HEK293 (cell line): ENCODE results near the gene LGALS4.
A peak's percentile ranks its signal among the peaks of the same experiment; 100 is the strongest.

Experiments
- GFI1B ChIP-seq: fragments of 450-650 bp; formaldehyde crosslinking; IDR thresholded peaks from 2 replicates; pipeline ENCODE4 v1.5.1; 2016; ENCODE audit warnings: missing biosample characterization, missing genetic modification characterization
- GLIS1 ChIP-seq: fragments of 450-650 bp; formaldehyde crosslinking; IDR thresholded peaks from 2 replicates; pipeline ENCODE4 v1.5.1; 2016; ENCODE audit warnings: missing biosample characterization, missing genetic modification characterization
- HOXC10 ChIP-seq: sonication (generic); formaldehyde crosslinking; IDR thresholded peaks from 2 replicates; pipeline ENCODE4 v1.8.1; 2023; ENCODE audit warnings: mild to moderate bottlenecking, missing genetic modification reagents
- MYNN ChIP-seq: fragments of 450-650 bp; formaldehyde crosslinking; IDR thresholded peaks from 2 replicates; pipeline ENCODE4 v1.5.1; 2016; ENCODE audit warnings: missing biosample characterization, missing genetic modification characterization, borderline replicate concordance
- OVOL3 ChIP-seq: fragments of 450-650 bp; formaldehyde crosslinking; IDR thresholded peaks from 2 replicates; pipeline ENCODE4 v1.5.1; 2016; ENCODE audit warnings: missing biosample characterization, missing genetic modification characterization
- REST ChIP-seq: fragments of 450-650 bp; formaldehyde crosslinking; IDR thresholded peaks from 2 replicates; pipeline ENCODE4 v1.5.1; 2016; ENCODE audit warnings: missing biosample characterization, missing genetic modification characterization
- SP3 ChIP-seq: fragments of 450-650 bp; formaldehyde crosslinking; IDR thresholded peaks from 2 replicates; pipeline ENCODE4 v1.5.1; 2016; ENCODE audit warnings: missing biosample characterization, missing genetic modification characterization
- TRIM28 ChIP-seq: IDR thresholded peaks from 2 replicates; pipeline ENCODE4 v1.6.1; 2011; ENCODE audit warnings: low read length, control low read depth, borderline replicate concordance
- WT1 ChIP-seq: fragments of 450-650 bp; formaldehyde crosslinking; IDR thresholded peaks from 2 replicates; pipeline ENCODE4 v1.5.1; 2016; ENCODE audit warnings: missing biosample characterization, missing genetic modification characterization
- ZNF248 ChIP-seq: fragments of 450-650 bp; formaldehyde crosslinking; IDR thresholded peaks from 2 replicates; pipeline ENCODE4 v1.5.1; 2017; ENCODE audit warnings: missing biosample characterization, missing genetic modification characterization
- ZNF274 ChIP-seq, 2 experiments: fragments of 200-500 bp in 1 of 2; fragments of 450-650 bp in 1 of 2; sonication (Bioruptor generic) in 1 of 2; formaldehyde crosslinking in 1 of 2; IDR thresholded peaks; 2 replicates each; pipeline versions ENCODE4 v1.5.1 to v1.6.1; 2014 to 2016; ENCODE audit warnings: borderline replicate concordance in 1 of 2, inconsistent platforms in 1 of 2, low read length in 1 of 2, missing biosample characterization in 1 of 2, missing genetic modification characterization in 1 of 2
- ZNF292 ChIP-seq: fragments of 450-650 bp; formaldehyde crosslinking; IDR thresholded peaks from 2 replicates; pipeline ENCODE4 v1.5.1; 2016; ENCODE audit warnings: low read depth, missing biosample characterization, missing genetic modification characterization, borderline replicate concordance
- ZNF341 ChIP-seq: fragments of 450-650 bp; formaldehyde crosslinking; IDR thresholded peaks from 2 replicates; pipeline ENCODE4; 2016; ENCODE audit warnings: low read depth, missing biosample characterization, missing genetic modification characterization
- ZNF366 ChIP-seq: fragments of 450-650 bp; formaldehyde crosslinking; conservative IDR thresholded peaks from 2 replicates; pipeline ENCODE4 v1.5.1; 2016; ENCODE audit warnings: missing biosample characterization, missing genetic modification characterization
- ZNF37A ChIP-seq: fragments of 450-650 bp; IDR thresholded peaks from 2 replicates; pipeline ENCODE4 v1.5.1; 2018; ENCODE audit warnings: missing biosample characterization, missing genetic modification characterization
- ZNF423 ChIP-seq: fragments of 450-650 bp; formaldehyde crosslinking; IDR thresholded peaks from 2 replicates; pipeline ENCODE4 v1.5.1; 2016; ENCODE audit warnings: missing biosample characterization, missing genetic modification characterization
- ZNF513 ChIP-seq: fragments of 450-650 bp; IDR thresholded peaks from 2 replicates; pipeline ENCODE4 v1.5.1; 2018; ENCODE audit warnings: missing biosample characterization, missing genetic modification characterization
- ZNF529 ChIP-seq: fragments of 450-650 bp; formaldehyde crosslinking; IDR thresholded peaks from 2 replicates; pipeline ENCODE4 v1.5.1; 2017; ENCODE audit warnings: missing genetic modification characterization, missing biosample characterization; ENCODE audit not compliant: insufficient replicate concordance
- ZNF558 ChIP-seq: fragments of 450-650 bp; formaldehyde crosslinking; IDR thresholded peaks from 2 replicates; pipeline ENCODE4 v1.5.1; 2016; ENCODE audit warnings: missing biosample characterization, missing genetic modification characterization
- ZNF639 ChIP-seq: fragments of 450-650 bp; formaldehyde crosslinking; IDR thresholded peaks from 2 replicates; pipeline ENCODE4 v1.5.1; 2016; ENCODE audit warnings: missing biosample characterization, missing genetic modification characterization
- ZNF747 ChIP-seq: fragments of 450-650 bp; formaldehyde crosslinking; IDR thresholded peaks from 2 replicates; pipeline ENCODE4 v1.5.1; 2016; ENCODE audit warnings: missing biosample characterization, missing genetic modification characterization
- TF ChIP-seq, protein P1 (sequence below): fragments of 450-650 bp; formaldehyde crosslinking; conservative IDR thresholded peaks from 2 replicates; pipeline ENCODE4 v1.5.1; 2016; ENCODE audit warnings: low read depth, missing biosample characterization, missing genetic modification characterization
- TF ChIP-seq, protein P2 (sequence below): fragments of 450-650 bp; formaldehyde crosslinking; conservative IDR thresholded peaks from 2 replicates; pipeline ENCODE4 v1.5.1; 2016; ENCODE audit warnings: low read depth, missing biosample characterization, missing genetic modification characterization

The LGALS4 gene

GRCh38 chr19:38766276-38767047 lies 46.3 kb downstream of the LGALS4 start (continued):
- TF ChIP-seq REST (peak; percentile 85), ZNF423 (tag by site-specific recombination) (no peak), ZNF513 (no peak), WT1 (tag by site-specific recombination) (0 out of 2 replicates have a peak, but pooled peaks have one; percentile 15), ZNF639 (tag by site-specific recombination) (0 out of 2 replicates have a peak, but pooled peaks have one; percentile 54), ZNF37A (no peak), ZNF248 (tag by site-specific recombination) (no peak), HOXC10 (CRISPR knock-in tag) (no peak), ZNF366 (tag by site-specific recombination) (peak; percentile 55), ZNF558 (tag by site-specific recombination) (peak; percentile 94), GFI1B (tag by site-specific recombination) (peak; percentile 57; the same call in 1 of the 2 replicates), ZNF274 (IDR thresholded peaks at IDR 0.05; ENCODE audit: low read length) (no peak), ZNF274 (tag by site-specific recombination; IDR thresholded peaks at IDR 0.05; ENCODE audit: borderline replicate concordance) (no peak), SP3 (tag by site-specific recombination) (peak; percentile 39; the same call in 1 of the 2 replicates), GLIS1 (tag by site-specific recombination) (peak; percentile 11; the same call in 1 of the 2 replicates), ZNF747 (tag by site-specific recombination) (no peak), ZNF341 (peak; percentile 36), MYNN (peak; percentile 60; the same call in 1 of the 2 replicates), OVOL3 (tag by site-specific recombination) (0 out of 2 replicates have a peak, but pooled peaks have one; percentile 55), ZNF529 (tag by site-specific recombination) (peak; percentile 81), ZNF292 (tag by site-specific recombination) (peak; percentile 90), TRIM28 (no peak)
- TF ChIP-seq, protein P1, sequence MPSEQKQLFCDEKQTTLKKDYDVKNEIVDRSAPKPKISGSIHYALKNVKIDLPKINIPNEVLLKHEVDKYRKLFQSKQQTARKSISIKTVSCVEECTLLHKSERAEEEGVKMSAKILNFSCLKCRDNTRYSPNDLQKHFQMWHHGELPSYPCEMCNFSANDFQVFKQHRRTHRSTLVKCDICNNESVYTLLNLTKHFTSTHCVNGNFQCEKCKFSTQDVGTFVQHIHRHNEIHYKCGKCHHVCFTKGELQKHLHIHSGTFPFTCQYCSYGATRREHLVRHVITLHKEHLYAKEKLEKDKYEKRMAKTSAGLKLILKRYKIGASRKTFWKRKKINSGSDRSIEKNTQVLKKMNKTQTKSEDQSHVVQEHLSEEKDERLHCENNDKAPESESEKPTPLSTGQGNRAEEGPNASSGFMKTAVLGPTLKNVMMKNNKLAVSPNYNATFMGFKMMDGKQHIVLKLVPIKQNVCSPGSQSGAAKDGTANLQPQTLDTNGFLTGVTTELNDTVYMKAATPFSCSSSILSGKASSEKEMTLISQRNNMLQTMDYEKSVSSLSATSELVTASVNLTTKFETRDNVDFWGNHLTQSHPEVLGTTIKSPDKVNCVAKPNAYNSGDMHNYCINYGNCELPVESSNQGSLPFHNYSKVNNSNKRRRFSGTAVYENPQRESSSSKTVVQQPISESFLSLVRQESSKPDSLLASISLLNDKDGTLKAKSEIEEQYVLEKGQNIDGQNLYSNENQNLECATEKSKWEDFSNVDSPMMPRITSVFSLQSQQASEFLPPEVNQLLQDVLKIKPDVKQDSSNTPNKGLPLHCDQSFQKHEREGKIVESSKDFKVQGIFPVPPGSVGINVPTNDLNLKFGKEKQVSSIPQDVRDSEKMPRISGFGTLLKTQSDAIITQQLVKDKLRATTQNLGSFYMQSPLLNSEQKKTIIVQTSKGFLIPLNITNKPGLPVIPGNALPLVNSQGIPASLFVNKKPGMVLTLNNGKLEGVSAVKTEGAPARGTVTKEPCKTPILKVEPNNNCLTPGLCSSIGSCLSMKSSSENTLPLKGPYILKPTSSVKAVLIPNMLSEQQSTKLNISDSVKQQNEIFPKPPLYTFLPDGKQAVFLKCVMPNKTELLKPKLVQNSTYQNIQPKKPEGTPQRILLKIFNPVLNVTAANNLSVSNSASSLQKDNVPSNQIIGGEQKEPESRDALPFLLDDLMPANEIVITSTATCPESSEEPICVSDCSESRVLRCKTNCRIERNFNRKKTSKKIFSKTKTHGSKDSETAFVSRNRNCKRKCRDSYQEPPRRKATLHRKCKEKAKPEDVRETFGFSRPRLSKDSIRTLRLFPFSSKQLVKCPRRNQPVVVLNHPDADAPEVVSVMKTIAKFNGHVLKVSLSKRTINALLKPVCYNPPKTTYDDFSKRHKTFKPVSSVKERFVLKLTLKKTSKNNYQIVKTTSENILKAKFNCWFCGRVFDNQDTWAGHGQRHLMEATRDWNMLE (tag by site-specific recombination) = peak; percentile 98
- TF ChIP-seq, protein P2, sequence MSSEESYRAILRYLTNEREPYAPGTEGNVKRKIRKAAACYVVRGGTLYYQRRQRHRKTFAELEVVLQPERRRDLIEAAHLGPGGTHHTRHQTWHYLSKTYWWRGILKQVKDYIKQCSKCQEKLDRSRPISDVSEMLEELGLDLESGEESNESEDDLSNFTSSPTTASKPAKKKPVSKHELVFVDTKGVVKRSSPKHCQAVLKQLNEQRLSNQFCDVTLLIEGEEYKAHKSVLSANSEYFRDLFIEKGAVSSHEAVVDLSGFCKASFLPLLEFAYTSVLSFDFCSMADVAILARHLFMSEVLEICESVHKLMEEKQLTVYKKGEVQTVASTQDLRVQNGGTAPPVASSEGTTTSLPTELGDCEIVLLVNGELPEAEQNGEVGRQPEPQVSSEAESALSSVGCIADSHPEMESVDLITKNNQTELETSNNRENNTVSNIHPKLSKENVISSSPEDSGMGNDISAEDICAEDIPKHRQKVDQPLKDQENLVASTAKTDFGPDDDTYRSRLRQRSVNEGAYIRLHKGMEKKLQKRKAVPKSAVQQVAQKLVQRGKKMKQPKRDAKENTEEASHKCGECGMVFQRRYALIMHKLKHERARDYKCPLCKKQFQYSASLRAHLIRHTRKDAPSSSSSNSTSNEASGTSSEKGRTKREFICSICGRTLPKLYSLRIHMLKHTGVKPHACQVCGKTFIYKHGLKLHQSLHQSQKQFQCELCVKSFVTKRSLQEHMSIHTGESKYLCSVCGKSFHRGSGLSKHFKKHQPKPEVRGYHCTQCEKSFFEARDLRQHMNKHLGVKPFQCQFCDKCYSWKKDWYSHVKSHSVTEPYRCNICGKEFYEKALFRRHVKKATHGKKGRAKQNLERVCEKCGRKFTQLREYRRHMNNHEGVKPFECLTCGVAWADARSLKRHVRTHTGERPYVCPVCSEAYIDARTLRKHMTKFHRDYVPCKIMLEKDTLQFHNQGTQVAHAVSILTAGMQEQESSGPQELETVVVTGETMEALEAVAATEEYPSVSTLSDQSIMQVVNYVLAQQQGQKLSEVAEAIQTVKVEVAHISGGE (tag by site-specific recombination) = peak; percentile 90
